ENCODE results near the gene DIP2B. TPM values are rescaled to one million over a fixed set of nuclear protein-coding genes. Genes with fewer than 3 reads are reported as not detected.

The DIP2B gene
- total RNA-seq, 2 experiments from 2014 or later: 17.0 to 24.1 TPM

DNA sequence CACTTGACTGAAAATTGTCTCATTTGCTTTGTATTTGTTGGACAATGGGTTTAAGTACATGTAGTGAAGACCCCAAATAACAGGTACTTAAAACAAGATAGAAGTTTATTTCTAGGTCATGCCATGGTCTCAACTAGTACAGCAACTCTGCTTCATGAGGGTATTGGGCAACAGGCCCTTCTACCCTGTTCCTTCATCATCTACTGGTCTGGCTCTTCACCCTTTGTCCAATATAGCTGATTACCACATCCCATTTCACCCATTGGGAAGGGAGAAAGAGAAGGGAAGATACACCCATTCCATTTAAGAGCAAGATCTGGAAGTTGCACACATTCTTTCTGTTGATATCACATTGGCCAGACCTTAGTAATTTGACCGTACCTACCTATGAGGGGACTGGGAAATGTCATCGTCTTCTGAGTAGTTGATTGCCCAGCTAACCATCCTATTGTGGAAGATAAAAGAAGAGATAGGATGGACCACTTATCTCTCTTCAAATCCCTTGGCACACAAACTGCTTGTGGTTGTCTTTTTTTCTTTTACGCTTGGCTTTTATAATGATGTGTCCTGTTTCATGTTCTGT, 104.6 kb downstream of the DIP2B start:
- TF ChIP-seq EZH2phosphoT487 (IDR thresholded peaks at IDR 0.05; ENCODE audit: borderline replicate concordance, low read depth, low read length): no peak
- TF ChIP-seq, protein P1, sequence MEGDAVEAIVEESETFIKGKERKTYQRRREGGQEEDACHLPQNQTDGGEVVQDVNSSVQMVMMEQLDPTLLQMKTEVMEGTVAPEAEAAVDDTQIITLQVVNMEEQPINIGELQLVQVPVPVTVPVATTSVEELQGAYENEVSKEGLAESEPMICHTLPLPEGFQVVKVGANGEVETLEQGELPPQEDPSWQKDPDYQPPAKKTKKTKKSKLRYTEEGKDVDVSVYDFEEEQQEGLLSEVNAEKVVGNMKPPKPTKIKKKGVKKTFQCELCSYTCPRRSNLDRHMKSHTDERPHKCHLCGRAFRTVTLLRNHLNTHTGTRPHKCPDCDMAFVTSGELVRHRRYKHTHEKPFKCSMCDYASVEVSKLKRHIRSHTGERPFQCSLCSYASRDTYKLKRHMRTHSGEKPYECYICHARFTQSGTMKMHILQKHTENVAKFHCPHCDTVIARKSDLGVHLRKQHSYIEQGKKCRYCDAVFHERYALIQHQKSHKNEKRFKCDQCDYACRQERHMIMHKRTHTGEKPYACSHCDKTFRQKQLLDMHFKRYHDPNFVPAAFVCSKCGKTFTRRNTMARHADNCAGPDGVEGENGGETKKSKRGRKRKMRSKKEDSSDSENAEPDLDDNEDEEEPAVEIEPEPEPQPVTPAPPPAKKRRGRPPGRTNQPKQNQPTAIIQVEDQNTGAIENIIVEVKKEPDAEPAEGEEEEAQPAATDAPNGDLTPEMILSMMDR (conservative IDR thresholded peaks at IDR 0.05; ENCODE audit: low read length): no peak
- CTCF ChIA-PET (ENCODE audit: unreplicated experiment): interaction anchor here (0.5 kb wide), 1 partner anchor 84 kb away, joined by 4 read pairs; no protein-coding TSS in a partner anchor

DNA sequence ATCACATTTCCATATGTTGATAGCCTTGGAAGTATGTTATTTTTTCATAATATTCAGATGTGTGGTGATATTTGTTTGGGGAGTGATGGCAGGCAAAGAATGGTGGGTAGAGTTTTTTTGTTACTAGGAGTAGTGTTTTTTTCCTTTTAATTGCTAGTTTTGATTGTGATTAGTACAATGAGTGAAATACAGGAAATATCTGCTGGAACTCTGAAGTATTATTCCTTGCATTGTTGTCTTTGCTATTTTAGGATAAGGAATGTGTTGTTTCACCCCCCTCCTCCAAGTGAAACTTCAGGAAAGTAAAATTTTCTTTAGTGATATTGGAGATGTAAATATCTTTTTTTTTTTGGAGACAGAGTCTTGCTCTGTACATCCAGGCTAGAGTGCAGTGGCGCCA, 105.4 kb downstream of the DIP2B start:
- no peak overlapping the region for H3K4me3 ChIP-seq (ENCODE audit: low read depth, low read length, poor library complexity, severe bottlenecking)
- no peaks in the 10 kb centered on the region for H3K36me3 ChIP-seq (ENCODE audit: insufficient read depth, low read length)
- H3K9me3 ChIP-seq (ENCODE audit: low read length): no peaks in the 10 kb centered on the region
- POLR2A ChIA-PET: no interaction called here
- no peaks in the 10 kb centered on the region for H3K4me1 ChIP-seq (ENCODE audit: insufficient read depth, low read length, poor library complexity, severe bottlenecking)
- intact Hi-C loops (cut with micrococcal nuclease; ENCODE audit: unreplicated experiment): no loop called here
- CTCF ChIA-PET (ENCODE audit: unreplicated experiment): no interaction called here
- no peak overlapping the region for H3K4me2 ChIP-seq (ENCODE audit: low read length)
- 0 out of 2 replicates have a peak, but pooled peaks cover 3% of the 10 kb centered on the region for H4K20me1 ChIP-seq (ENCODE audit: insufficient read depth, low read length)
- no peak overlapping the region for H3K27ac ChIP-seq (ENCODE audit: low read depth, low read length, poor library complexity, severe bottlenecking)
- no peaks in the 10 kb centered on the region for H3K9me2 ChIP-seq (ENCODE audit: insufficient read depth, low read length)
- H3K79me2 ChIP-seq (ENCODE audit: insufficient read depth, low read depth, low read length): no peaks in the 10 kb centered on the region
- no peak for DNase-seq (ENCODE audit: low spot score)
- BruUV-seq (replicated peaks): no TSS peak
- no peak for TF ChIP-seq EZH2phosphoT487 (IDR thresholded peaks at IDR 0.05; ENCODE audit: borderline replicate concordance, low read depth, low read length)
- TF ChIP-seq, protein P1 (conservative IDR thresholded peaks at IDR 0.05; ENCODE audit: low read length): no peak
- no peak overlapping the region for H2AFZ ChIP-seq (ENCODE audit: low read length)

More for the DNA sequence above, 104.6 kb downstream of the DIP2B start:
- Histone ChIP-seq H3K9me3 (ENCODE audit: low read length) (no peaks in the 10 kb centered on the region), H2AFZ (ENCODE audit: low read length) (no peak overlapping the region), H3K4me2 (ENCODE audit: low read length) (no peak overlapping the region), H3K4me1 (ENCODE audit: insufficient read depth, low read length, poor library complexity, severe bottlenecking) (no peaks in the 10 kb centered on the region), H3K9me2 (ENCODE audit: insufficient read depth, low read length) (no peaks in the 10 kb centered on the region), H4K20me1 (ENCODE audit: insufficient read depth, low read length) (0 out of 2 replicates have a peak, but pooled peaks cover 3% of the 10 kb centered on the region), H3K27ac (ENCODE audit: low read depth, low read length, poor library complexity, severe bottlenecking) (no peak overlapping the region), H3K4me3 (ENCODE audit: low read depth, low read length, poor library complexity, severe bottlenecking) (no peak overlapping the region), H3K36me3 (ENCODE audit: insufficient read depth, low read length) (no peaks in the 10 kb centered on the region), H3K79me2 (ENCODE audit: insufficient read depth, low read depth, low read length) (no peaks in the 10 kb centered on the region)
- POLR2A ChIA-PET: interaction anchor here (0.6 kb wide), 2 partner anchors 71 to 758 kb away, joined by 3 read pairs; no protein-coding TSS in a partner anchor
- intact Hi-C loops (cut with micrococcal nuclease; ENCODE audit: unreplicated experiment): no loop called here
- no peak for DNase-seq (ENCODE audit: low spot score)
- no TSS peak for BruUV-seq (replicated peaks)

DNA sequence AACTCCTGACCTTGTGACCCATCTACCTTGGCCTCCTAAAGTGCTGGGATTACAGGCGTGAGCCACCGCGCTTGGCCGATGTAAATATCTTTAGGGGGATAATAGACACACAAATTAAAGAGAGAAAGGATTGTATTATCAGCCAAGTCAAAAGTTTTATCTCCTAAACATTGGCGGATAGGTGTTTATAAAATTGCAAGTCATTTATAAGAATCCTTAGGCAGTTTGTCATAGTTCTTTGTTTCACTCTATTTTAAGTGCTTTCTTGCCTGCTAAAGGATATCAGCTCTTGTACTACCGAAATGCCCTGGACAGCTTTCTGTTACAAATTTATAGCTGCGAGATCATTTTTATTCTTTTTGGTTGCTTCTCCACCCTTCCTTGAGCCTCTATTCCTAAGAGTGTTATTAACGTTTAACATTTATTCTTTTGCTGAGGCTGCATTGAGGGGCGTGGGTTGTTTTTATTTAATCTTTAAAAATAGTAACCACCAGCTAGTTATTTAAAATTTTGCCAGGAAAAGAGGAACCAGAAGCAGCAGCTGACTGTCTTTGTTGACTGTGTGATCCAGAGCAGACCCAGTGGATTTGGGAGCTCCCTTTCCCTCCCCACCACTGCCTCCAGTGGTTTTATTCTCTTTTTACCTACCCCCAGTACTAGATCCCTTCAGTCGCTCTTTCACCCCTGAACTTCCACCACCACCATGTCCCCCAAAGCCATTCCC, 106.4 kb downstream of the DIP2B start:
- TF ChIP-seq, protein P1 (conservative IDR thresholded peaks at IDR 0.05; ENCODE audit: low read length): no peak
- TF ChIP-seq EZH2phosphoT487 (IDR thresholded peaks at IDR 0.05; ENCODE audit: borderline replicate concordance, low read depth, low read length): no peak
- Histone ChIP-seq H3K9me3 (ENCODE audit: low read length) (no peaks in the 10 kb centered on the region), H2AFZ (ENCODE audit: low read length) (no peak overlapping the region), H3K36me3 (ENCODE audit: insufficient read depth, low read length) (no peaks in the 10 kb centered on the region), H4K20me1 (ENCODE audit: insufficient read depth, low read length) (0 out of 2 replicates have a peak, but pooled peaks cover 3% of the 10 kb centered on the region), H3K27ac (ENCODE audit: low read depth, low read length, poor library complexity, severe bottlenecking) (no peak overlapping the region), H3K4me3 (ENCODE audit: low read depth, low read length, poor library complexity, severe bottlenecking) (no peak overlapping the region), H3K79me2 (ENCODE audit: insufficient read depth, low read depth, low read length) (no peaks in the 10 kb centered on the region), H3K4me2 (ENCODE audit: low read length) (no peak overlapping the region), H3K4me1 (ENCODE audit: insufficient read depth, low read length, poor library complexity, severe bottlenecking) (no peaks in the 10 kb centered on the region), H3K9me2 (ENCODE audit: insufficient read depth, low read length) (no peaks in the 10 kb centered on the region)
- intact Hi-C loops (cut with micrococcal nuclease; ENCODE audit: unreplicated experiment): no loop called here
- CTCF ChIA-PET (ENCODE audit: unreplicated experiment): no interaction called here
- POLR2A ChIA-PET: interaction anchor here (0.6 to 1.2 kb wide), 4 partner anchors 12 to 770 kb away, joined by 3 read pairs; no protein-coding TSS in a partner anchor
- DNase-seq (ENCODE audit: low spot score): no peak
- BruUV-seq (replicated peaks): no TSS peak
